HL-60 (cell line): ENCODE results near the gene IQSEC3.

Experiments
- GABPA ChIP-seq: IDR thresholded peaks from 2 replicates; pipeline ENCODE4 v1.6.1; 2012; ENCODE audit warnings: low read depth
- POLR2AphosphoS5 ChIP-seq: IDR thresholded peaks from 2 replicates; pipeline ENCODE4 v1.6.1; 2012; ENCODE audit warnings: low read depth
- SPI1 ChIP-seq: IDR thresholded peaks from 2 replicates; pipeline ENCODE4 v1.6.1; 2012; ENCODE audit warnings: low read depth, mild to moderate bottlenecking, borderline replicate concordance
- TF ChIP-seq, protein P1 (sequence below): IDR thresholded peaks from one replicate; pipeline ENCODE4 v1.5.1; 2011; ENCODE audit warnings: low read length, control low read depth, inconsistent platforms; ENCODE audit not compliant: insufficient read depth
- TF ChIP-seq, protein P2 (sequence below): IDR thresholded peaks from 2 replicates; pipeline ENCODE4 v1.6.1; 2012; ENCODE audit warnings: low read depth; ENCODE audit not compliant: insufficient replicate concordance

DNA sequence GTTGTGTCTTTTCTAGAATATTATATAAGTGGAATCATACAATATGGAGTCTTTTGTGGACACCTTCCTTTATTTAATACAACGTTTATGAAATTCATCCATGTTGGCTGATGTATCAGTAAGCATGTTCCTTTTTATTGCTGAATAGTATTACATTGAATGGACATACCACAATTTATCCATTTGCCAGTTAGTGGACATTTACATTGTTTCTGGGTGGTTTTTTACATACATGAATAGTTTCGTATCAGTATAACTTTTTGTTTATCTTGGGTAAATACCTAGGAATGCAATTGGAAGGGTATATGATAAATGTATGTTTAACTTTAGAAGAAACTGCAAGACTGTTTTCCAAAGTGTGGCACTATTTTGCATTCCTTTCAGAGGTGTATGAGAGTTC lies 23.1 kb downstream of the IQSEC3 start:
- TF ChIP-seq, protein P1, sequence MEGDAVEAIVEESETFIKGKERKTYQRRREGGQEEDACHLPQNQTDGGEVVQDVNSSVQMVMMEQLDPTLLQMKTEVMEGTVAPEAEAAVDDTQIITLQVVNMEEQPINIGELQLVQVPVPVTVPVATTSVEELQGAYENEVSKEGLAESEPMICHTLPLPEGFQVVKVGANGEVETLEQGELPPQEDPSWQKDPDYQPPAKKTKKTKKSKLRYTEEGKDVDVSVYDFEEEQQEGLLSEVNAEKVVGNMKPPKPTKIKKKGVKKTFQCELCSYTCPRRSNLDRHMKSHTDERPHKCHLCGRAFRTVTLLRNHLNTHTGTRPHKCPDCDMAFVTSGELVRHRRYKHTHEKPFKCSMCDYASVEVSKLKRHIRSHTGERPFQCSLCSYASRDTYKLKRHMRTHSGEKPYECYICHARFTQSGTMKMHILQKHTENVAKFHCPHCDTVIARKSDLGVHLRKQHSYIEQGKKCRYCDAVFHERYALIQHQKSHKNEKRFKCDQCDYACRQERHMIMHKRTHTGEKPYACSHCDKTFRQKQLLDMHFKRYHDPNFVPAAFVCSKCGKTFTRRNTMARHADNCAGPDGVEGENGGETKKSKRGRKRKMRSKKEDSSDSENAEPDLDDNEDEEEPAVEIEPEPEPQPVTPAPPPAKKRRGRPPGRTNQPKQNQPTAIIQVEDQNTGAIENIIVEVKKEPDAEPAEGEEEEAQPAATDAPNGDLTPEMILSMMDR, result no peak
- TF ChIP-seq GABPA (no peak), POLR2AphosphoS5 (no peak), SPI1 (no peak)
- TF ChIP-seq, protein P2, sequence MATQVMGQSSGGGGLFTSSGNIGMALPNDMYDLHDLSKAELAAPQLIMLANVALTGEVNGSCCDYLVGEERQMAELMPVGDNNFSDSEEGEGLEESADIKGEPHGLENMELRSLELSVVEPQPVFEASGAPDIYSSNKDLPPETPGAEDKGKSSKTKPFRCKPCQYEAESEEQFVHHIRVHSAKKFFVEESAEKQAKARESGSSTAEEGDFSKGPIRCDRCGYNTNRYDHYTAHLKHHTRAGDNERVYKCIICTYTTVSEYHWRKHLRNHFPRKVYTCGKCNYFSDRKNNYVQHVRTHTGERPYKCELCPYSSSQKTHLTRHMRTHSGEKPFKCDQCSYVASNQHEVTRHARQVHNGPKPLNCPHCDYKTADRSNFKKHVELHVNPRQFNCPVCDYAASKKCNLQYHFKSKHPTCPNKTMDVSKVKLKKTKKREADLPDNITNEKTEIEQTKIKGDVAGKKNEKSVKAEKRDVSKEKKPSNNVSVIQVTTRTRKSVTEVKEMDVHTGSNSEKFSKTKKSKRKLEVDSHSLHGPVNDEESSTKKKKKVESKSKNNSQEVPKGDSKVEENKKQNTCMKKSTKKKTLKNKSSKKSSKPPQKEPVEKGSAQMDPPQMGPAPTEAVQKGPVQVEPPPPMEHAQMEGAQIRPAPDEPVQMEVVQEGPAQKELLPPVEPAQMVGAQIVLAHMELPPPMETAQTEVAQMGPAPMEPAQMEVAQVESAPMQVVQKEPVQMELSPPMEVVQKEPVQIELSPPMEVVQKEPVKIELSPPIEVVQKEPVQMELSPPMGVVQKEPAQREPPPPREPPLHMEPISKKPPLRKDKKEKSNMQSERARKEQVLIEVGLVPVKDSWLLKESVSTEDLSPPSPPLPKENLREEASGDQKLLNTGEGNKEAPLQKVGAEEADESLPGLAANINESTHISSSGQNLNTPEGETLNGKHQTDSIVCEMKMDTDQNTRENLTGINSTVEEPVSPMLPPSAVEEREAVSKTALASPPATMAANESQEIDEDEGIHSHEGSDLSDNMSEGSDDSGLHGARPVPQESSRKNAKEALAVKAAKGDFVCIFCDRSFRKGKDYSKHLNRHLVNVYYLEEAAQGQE, result no peak
